Stimulated activated CD8-positive, alpha-beta memory T cell treated with anti-CD3 and anti-CD28 coated beads, Interleukin-7, amount 100 ng/mL, for 24 hours (primary cell): ENCODE data around the gene PRORP.
"Not testable (repeated sequence)": the region's sequence is repeated elsewhere in the genome, so short reads cannot be mapped to it uniquely, and the experiment has no call there.

Experiments
- DNase-seq: peaks from one replicate; pipeline ENCODE4 v3.0.0-alpha.2; 2020; ENCODE audit warnings: low read depth

PRORP gene

GRCh38 chr14:35138585-35138984, 16.2 kb downstream of the PRORP start:
- DNase-seq: no peak

GRCh38 chr14:35140718-35141581, 18.6 kb downstream of the PRORP start:
- no peak for DNase-seq

- no peak for DNase-seq
Observed at GRCh38 chr14:35144029-35144428, 21.7 kb downstream of the PRORP start.

GRCh38 chr14:35146711-35147149, 24.4 kb downstream of the PRORP start:
- no peak for DNase-seq

- no peak for DNase-seq
Observed at GRCh38 chr14:35147186-35147585, 24.8 kb downstream of the PRORP start.

- no peak for DNase-seq
Observed at GRCh38 chr14:35147711-35148110, 25.4 kb downstream of the PRORP start.

- DNase-seq: no peak
Observed at GRCh38 chr14:35149239-35149638, 26.9 kb downstream of the PRORP start.

- not testable (repeated sequence) for DNase-seq
Observed at GRCh38 chr14:35152531-35152930, 30.2 kb downstream of the PRORP start.

- no peak for DNase-seq
Observed at GRCh38 chr14:35154016-35154415, 31.7 kb downstream of the PRORP start.

- DNase-seq: no peak
Observed at GRCh38 chr14:35155962-35156361, 33.6 kb downstream of the PRORP start.

GRCh38 chr14:35158491-35158890, 36.1 kb downstream of the PRORP start:
- DNase-seq: no peak

GRCh38 chr14:35158951-35159653, 36.8 kb downstream of the PRORP start:
- no peak for DNase-seq

GRCh38 chr14:35159742-35160409, 37.5 kb downstream of the PRORP start:
- DNase-seq: no peak

GRCh38 chr14:35161231-35161630, 38.9 kb downstream of the PRORP start:
- no peak for DNase-seq

- DNase-seq: no peak
Observed at GRCh38 chr14:35163384-35163783, 41.0 kb downstream of the PRORP start.

GRCh38 chr14:35164849-35165248, 42.5 kb downstream of the PRORP start:
- no peak for DNase-seq

- no peak for DNase-seq
Observed at GRCh38 chr14:35167496-35167895, 45.1 kb downstream of the PRORP start.
